Trophoblast cell (in vitro differentiated cells and primary cell): Measurements from ENCODE around the gene SLC25A44.

Experiments used
- DNase-seq, 2 donors: peaks; one replicate each; pipeline ENCODE4 v3.0.0-alpha.2; 2016
- H2AFZ ChIP-seq: 2 replicates; pipeline ENCODE4 v1.6.1; 2013; ENCODE audit warnings: low read length, moderate library complexity, mild to moderate bottlenecking; ENCODE audit not compliant: insufficient read depth, poor library complexity
- H2AK5ac ChIP-seq: 2 replicates; pipeline ENCODE4 v1.6.1; 2013; ENCODE audit warnings: mild to moderate bottlenecking, low read length
- H2BK120ac ChIP-seq: 2 replicates; pipeline ENCODE4 v1.6.1; 2013; ENCODE audit warnings: low read length, mild to moderate bottlenecking, moderate library complexity; ENCODE audit not compliant: insufficient read depth, poor library complexity
- H2BK12ac ChIP-seq: 2 replicates; pipeline ENCODE4 v1.6.1; 2013; ENCODE audit warnings: mild to moderate bottlenecking, low read length, moderate library complexity
- H2BK5ac ChIP-seq: 2 replicates; pipeline ENCODE4 v1.6.1; 2013; ENCODE audit warnings: low read length, low read depth, moderate library complexity, mild to moderate bottlenecking; ENCODE audit not compliant: poor library complexity
- H3K14ac ChIP-seq: 2 replicates; pipeline ENCODE4 v1.6.1; 2013; ENCODE audit warnings: mild to moderate bottlenecking, low read length
- H3K18ac ChIP-seq: 2 replicates; pipeline ENCODE4 v1.6.1; 2013; ENCODE audit warnings: mild to moderate bottlenecking, low read length
- H3K23ac ChIP-seq: 2 replicates; pipeline ENCODE4 v1.6.1; 2013; ENCODE audit warnings: low read length
- H3K27ac ChIP-seq: 2 replicates; pipeline ENCODE4 v1.5.1; 2013; ENCODE audit warnings: low read depth, mild to moderate bottlenecking, inconsistent platforms, low read length, moderate library complexity
- H3K27me3 ChIP-seq: 2 replicates; pipeline ENCODE4 v1.6.1; 2013; ENCODE audit warnings: inconsistent platforms, mild to moderate bottlenecking, low read length, moderate library complexity; ENCODE audit not compliant: insufficient read depth
- H3K36me3 ChIP-seq, 2 experiments: 1 replicate in 1 of 2; 2 replicates in 1 of 2; pipeline ENCODE4 v1.6.1; 2013; ENCODE audit warnings: low read length in 2 of 2, mild to moderate bottlenecking in 2 of 2, moderate library complexity in 1 of 2; ENCODE audit not compliant: insufficient read depth in 2 of 2, control insufficient read depth in 1 of 2
- H3K4ac ChIP-seq: 2 replicates; pipeline ENCODE4 v1.6.1; 2013; ENCODE audit warnings: low read depth, mild to moderate bottlenecking, low read length, moderate library complexity
- H3K4me1 ChIP-seq, 2 experiments: 1 replicate in 1 of 2; 2 replicates in 1 of 2; pipeline ENCODE4 v1.6.1; 2013; ENCODE audit warnings: low read length in 2 of 2, mild to moderate bottlenecking in 2 of 2, moderate library complexity in 1 of 2; ENCODE audit not compliant: insufficient read depth in 2 of 2, control insufficient read depth in 1 of 2
- H3K4me2 ChIP-seq: 2 replicates; pipeline ENCODE4 v1.6.1; 2013; ENCODE audit warnings: inconsistent platforms, mild to moderate bottlenecking, low read length, moderate library complexity
- H3K4me3 ChIP-seq: 2 replicates; pipeline ENCODE4 v1.5.1; 2013; ENCODE audit warnings: mild to moderate bottlenecking, low read depth, low read length, inconsistent platforms
- H3K79me1 ChIP-seq: one replicate; pipeline ENCODE4 v1.6.1; 2013; ENCODE audit warnings: low read length
- H3K79me2 ChIP-seq: 2 replicates; pipeline ENCODE4 v1.6.1; 2013; ENCODE audit warnings: low read length, mild to moderate bottlenecking; ENCODE audit not compliant: control insufficient read depth, insufficient read depth, poor library complexity
- H3K9ac ChIP-seq: 2 replicates; pipeline ENCODE4 v1.6.1; 2013; ENCODE audit warnings: mild to moderate bottlenecking, low read length
- H3K9me3 ChIP-seq: 2 replicates; pipeline ENCODE4 v1.6.1; 2013; ENCODE audit warnings: low read depth, mild to moderate bottlenecking, control low read depth, inconsistent platforms, low read length; ENCODE audit not compliant: insufficient read depth
- H4K12ac ChIP-seq: 2 replicates; pipeline ENCODE4 v1.6.1; 2013; ENCODE audit warnings: low read depth, mild to moderate bottlenecking, low read length, moderate library complexity
- H4K8ac ChIP-seq: 2 replicates; pipeline ENCODE4 v1.6.1; 2013; ENCODE audit warnings: low read depth, mild to moderate bottlenecking, low read length, moderate library complexity
- H4K91ac ChIP-seq: one replicate; pipeline ENCODE4 v1.6.1; 2013; ENCODE audit warnings: low read depth, mild to moderate bottlenecking, low read length, moderate library complexity
- WGBS: extraction: QIAGEN DNeasy Blood & Tissue Kit; methylation state at CpG from one replicate; pipeline ENCODE4 v1.1.7; 2013; ENCODE audit warnings: missing lambda C conversion rate; ENCODE audit not compliant: insufficient read length, insufficient coverage; ENCODE audit errors: extremely low coverage; 5-methylcytosine and 5-hydroxymethylcytosine counted together

Gene SLC25A44

GRCh38 chr1:156146769-156147405 is 47.0 kb upstream of the SLC25A44 start:
- H4K91ac ChIP-seq = peak overlapping the region; percentile 4
- H2BK120ac ChIP-seq = no peak overlapping the region
- no peaks in the 10 kb centered on the region for H3K36me3 ChIP-seq
- H3K4me2 ChIP-seq = no peak overlapping the region
- peak overlapping the region; percentile 63 for H3K14ac ChIP-seq
- H2AFZ ChIP-seq = peak overlapping the region; percentile 23
- H3K27ac ChIP-seq = no peak overlapping the region
- peak overlapping the region; percentile 68 for H4K8ac ChIP-seq
- no peak overlapping the region for H3K4me3 ChIP-seq
- H3K27me3 ChIP-seq = no peaks in the 10 kb centered on the region
- no CpG with 5 or more reads among the region's 9 CpGs for WGBS
- peak overlapping the region; percentile 41 for H2BK12ac ChIP-seq
- H2BK5ac ChIP-seq = no peak overlapping the region
- H3K79me2 ChIP-seq = no peaks in the 10 kb centered on the region
- no peaks in the 10 kb centered on the region for H3K9me3 ChIP-seq
- peaks cover 1% of the 10 kb centered on the region for H3K79me1 ChIP-seq
- H3K9ac ChIP-seq = no peak overlapping the region
- peak overlapping the region; percentile 27 for H3K18ac ChIP-seq
- peak overlapping the region; percentile 62 for H2AK5ac ChIP-seq
- peaks cover 0 to 6% of the 10 kb centered on the region in 2 experiments for H3K4me1 ChIP-seq
- no peak overlapping the region for H3K23ac ChIP-seq
- H4K12ac ChIP-seq = peak overlapping the region; percentile 35
- no peak for DNase-seq
- no peak overlapping the region for H3K4ac ChIP-seq

GRCh38 chr1:156148216-156148615 is 45.7 kb upstream of the SLC25A44 start:
- WGBS = no CpG with 5 or more reads among the region's 6 CpGs
- Histone ChIP-seq H3K4ac (no peak overlapping the region), H3K27ac (no peak overlapping the region), H3K18ac (no peak overlapping the region), H3K79me1 (peaks cover 2% of the 10 kb centered on the region), H2BK120ac (no peak overlapping the region), H4K8ac (no peak overlapping the region), H4K12ac (no peak overlapping the region), H3K36me3 (no peaks in the 10 kb centered on the region), H3K9me3 (no peaks in the 10 kb centered on the region), H2AK5ac (no peak overlapping the region), H3K4me2 (no peak overlapping the region), H3K4me3 (no peak overlapping the region), H3K27me3 (no peaks in the 10 kb centered on the region), H3K23ac (no peak overlapping the region), H3K4me1 (peaks cover 1 to 12% of the 10 kb centered on the region in 2 experiments), H3K14ac (no peak overlapping the region), H3K9ac (no peak overlapping the region), H2BK12ac (no peak overlapping the region), H3K79me2 (no peaks in the 10 kb centered on the region), H2BK5ac (no peak overlapping the region), H4K91ac (no peak overlapping the region), H2AFZ (no peak overlapping the region)
- DNase-seq = no peak

GRCh38 chr1:156149374-156150332 is 44.3 kb upstream of the SLC25A44 start:
- H3K23ac ChIP-seq = no peak overlapping the region
- H2BK120ac ChIP-seq = no peak overlapping the region
- no peak for DNase-seq

GRCh38 chr1:156150333-156151011 is 43.4 kb upstream of the SLC25A44 start:
- Histone ChIP-seq H3K9ac (no peak overlapping the region), H3K9me3 (no peaks in the 10 kb centered on the region), H2BK5ac (no peak overlapping the region), H3K4ac (no peak overlapping the region), H2AK5ac (no peak overlapping the region), H2BK12ac (no peak overlapping the region), H3K36me3 (no peaks in the 10 kb centered on the region), H2BK120ac (no peak overlapping the region), H4K8ac (no peak overlapping the region), H3K23ac (no peak overlapping the region), H2AFZ (no peak overlapping the region), H3K4me2 (no peak overlapping the region), H3K27ac (no peak overlapping the region), H3K4me1 (peaks cover 7 to 17% of the 10 kb centered on the region in 2 experiments), H3K27me3 (no peaks in the 10 kb centered on the region), H4K12ac (no peak overlapping the region), H3K18ac (no peak overlapping the region), H3K79me1 (peaks cover 5% of the 10 kb centered on the region), H3K4me3 (no peak overlapping the region), H3K14ac (no peak overlapping the region), H3K79me2 (no peaks in the 10 kb centered on the region), H4K91ac (no peak overlapping the region)
- WGBS = no CpG with 5 or more reads among the region's 10 CpGs
- no peak for DNase-seq

More at GRCh38 chr1:156149374-156150332, 44.3 kb upstream of the SLC25A44 start:
- H3K9ac ChIP-seq = no peak overlapping the region
- no peak overlapping the region for H4K91ac ChIP-seq
- no peak overlapping the region for H2AK5ac ChIP-seq
- no peaks in the 10 kb centered on the region for H3K27me3 ChIP-seq
- no peak overlapping the region for H3K18ac ChIP-seq
- no peak overlapping the region for H3K27ac ChIP-seq
- peaks cover 7 to 17% of the 10 kb centered on the region in 2 experiments for H3K4me1 ChIP-seq
- H3K4me2 ChIP-seq = no peak overlapping the region
- H3K9me3 ChIP-seq = no peaks in the 10 kb centered on the region
- H3K4ac ChIP-seq = no peak overlapping the region
- H3K79me2 ChIP-seq = no peaks in the 10 kb centered on the region
- H3K79me1 ChIP-seq = peaks cover 5% of the 10 kb centered on the region
- no peak overlapping the region for H4K12ac ChIP-seq
- H2BK5ac ChIP-seq = no peak overlapping the region
- no peak overlapping the region for H3K4me3 ChIP-seq
- H3K36me3 ChIP-seq = no peaks in the 10 kb centered on the region
- no peak overlapping the region for H3K14ac ChIP-seq
- no CpG with 5 or more reads among the region's 20 CpGs for WGBS
- no peak overlapping the region for H2AFZ ChIP-seq
- no peak overlapping the region for H2BK12ac ChIP-seq
- H4K8ac ChIP-seq = no peak overlapping the region
